Prostate gland (tissue), 2 donors: Measurements from ENCODE around the gene RETREG1. TPM values are rescaled to one million over a fixed set of nuclear protein-coding genes. Genes with fewer than 3 reads are reported as not detected.

Source experiments
- DNase-seq: peaks from one replicate; pipeline ENCODE4 v3.0.0-alpha.2; 2019; ENCODE audit warnings: low spot score
- H3K27ac ChIP-seq, 2 donors: fragments of 200-600 bp; sonication (generic); 2 replicates each; pipeline ENCODE4 v1.5.1; 2017 to 2019
- H3K27me3 ChIP-seq: fragments of 200-600 bp; sonication (generic); replicated peaks from 2 replicates; pipeline ENCODE4 v1.5.1; 2019; ENCODE audit not compliant: insufficient read depth
- H3K36me3 ChIP-seq, 2 donors: fragments of 200-600 bp; sonication (generic); 1 replicate in 1 of 2; 2 replicates in 1 of 2; pipeline versions ENCODE4 v1.5.1 to v1.8.1; 2017 to 2019
- H3K4me1 ChIP-seq: fragments of 200-600 bp; sonication (generic); replicated peaks from 2 replicates; pipeline ENCODE4 v1.5.1; 2019
- H3K4me3 ChIP-seq, 2 donors: fragments of 200-600 bp; sonication (generic); 2 replicates each; pipeline ENCODE4 v1.5.1; 2017 to 2019
- H3K9me3 ChIP-seq: fragments of 200-600 bp; sonication (generic); 2 replicates; pipeline ENCODE4 v1.5.1; 2017
- POLR2A ChIP-seq: fragments of 450-650 bp; IDR thresholded peaks from one replicate; pipeline ENCODE4 v1.6.1; 2016; ENCODE audit warnings: antibody characterized with exemption, mild to moderate bottlenecking
- POLR2AphosphoS5 ChIP-seq: sonication (generic); formaldehyde crosslinking; IDR thresholded peaks from one replicate; pipeline ENCODE4 v1.6.1; 2017; ENCODE audit warnings: antibody characterized with exemption
- WGBS: methylation state at CpG from one replicate; pipeline ENCODE4 v1.1.5; 2018; 5-methylcytosine and 5-hydroxymethylcytosine counted together
- intact Hi-C: fragments of 100-400 bp; cut with DNase I; formaldehyde crosslinking; loops from one replicate; pipeline ENCODE4 v1.14.2; 2022
- total RNA-seq, 2 donors: library from RNA; depleted of rRNA; stranded (reverse); fragments of >200 nt; gene quantifications; one replicate each; pipeline ENCODE4 v1.1.0, GENCODE V29; 2016
- TF ChIP-seq, protein P1 (sequence below), 4 experiments: fragments of 200-600 bp in 2 of 4; fragments of 450-650 bp in 2 of 4; sonication (generic) in 2 of 4; IDR thresholded peaks; 1 replicate in 3 of 4; 2 replicates in 1 of 4; pipeline ENCODE4 v1.5.1; 2016 to 2019; ENCODE audit warnings: antibody characterized with exemption in 4 of 4, mild to moderate bottlenecking in 2 of 4, moderate library complexity in 2 of 4

The RETREG1 gene
- total RNA-seq, 2 donors from 2014 or later: 13.5 to 18.4 TPM

DNA sequence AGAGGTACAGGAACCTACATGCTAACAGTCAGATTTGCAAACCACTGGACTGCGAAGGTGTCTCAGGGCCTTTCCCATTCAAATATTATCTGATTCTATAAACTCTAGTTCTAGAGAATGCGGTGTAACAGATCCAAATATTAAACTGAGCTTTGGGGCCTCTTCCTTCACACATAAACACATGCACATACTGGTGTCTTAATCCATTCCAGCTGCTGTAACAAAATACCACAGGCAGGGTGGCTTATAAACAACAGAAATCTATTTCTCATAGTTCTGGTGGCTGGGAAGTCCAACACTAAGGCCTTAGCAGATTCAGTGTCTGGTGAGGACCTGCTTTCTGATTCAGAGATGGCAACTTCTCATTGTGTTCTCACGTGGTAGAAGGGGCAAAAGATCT is 30.2 kb downstream of the RETREG1 start:
- DNase-seq: no peak
- Histone ChIP-seq H3K9me3 (no peaks in the 10 kb centered on the region), H3K4me3 (no peak overlapping the region), H3K36me3 (no peaks in the 10 kb centered on the region), H3K4me1 (no peaks in the 10 kb centered on the region), H3K27me3 (no peaks in the 10 kb centered on the region), H3K27ac (no peak overlapping the region)
- 65% methylated on average over 3 of the region's 3 CpGs for WGBS
- intact Hi-C loops: no loop called here
- no peak for TF ChIP-seq POLR2A
- no peak for TF ChIP-seq POLR2AphosphoS5
- TF ChIP-seq, protein P1, sequence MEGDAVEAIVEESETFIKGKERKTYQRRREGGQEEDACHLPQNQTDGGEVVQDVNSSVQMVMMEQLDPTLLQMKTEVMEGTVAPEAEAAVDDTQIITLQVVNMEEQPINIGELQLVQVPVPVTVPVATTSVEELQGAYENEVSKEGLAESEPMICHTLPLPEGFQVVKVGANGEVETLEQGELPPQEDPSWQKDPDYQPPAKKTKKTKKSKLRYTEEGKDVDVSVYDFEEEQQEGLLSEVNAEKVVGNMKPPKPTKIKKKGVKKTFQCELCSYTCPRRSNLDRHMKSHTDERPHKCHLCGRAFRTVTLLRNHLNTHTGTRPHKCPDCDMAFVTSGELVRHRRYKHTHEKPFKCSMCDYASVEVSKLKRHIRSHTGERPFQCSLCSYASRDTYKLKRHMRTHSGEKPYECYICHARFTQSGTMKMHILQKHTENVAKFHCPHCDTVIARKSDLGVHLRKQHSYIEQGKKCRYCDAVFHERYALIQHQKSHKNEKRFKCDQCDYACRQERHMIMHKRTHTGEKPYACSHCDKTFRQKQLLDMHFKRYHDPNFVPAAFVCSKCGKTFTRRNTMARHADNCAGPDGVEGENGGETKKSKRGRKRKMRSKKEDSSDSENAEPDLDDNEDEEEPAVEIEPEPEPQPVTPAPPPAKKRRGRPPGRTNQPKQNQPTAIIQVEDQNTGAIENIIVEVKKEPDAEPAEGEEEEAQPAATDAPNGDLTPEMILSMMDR (IDR thresholded peaks at IDR 0.05): no peak

DNA sequence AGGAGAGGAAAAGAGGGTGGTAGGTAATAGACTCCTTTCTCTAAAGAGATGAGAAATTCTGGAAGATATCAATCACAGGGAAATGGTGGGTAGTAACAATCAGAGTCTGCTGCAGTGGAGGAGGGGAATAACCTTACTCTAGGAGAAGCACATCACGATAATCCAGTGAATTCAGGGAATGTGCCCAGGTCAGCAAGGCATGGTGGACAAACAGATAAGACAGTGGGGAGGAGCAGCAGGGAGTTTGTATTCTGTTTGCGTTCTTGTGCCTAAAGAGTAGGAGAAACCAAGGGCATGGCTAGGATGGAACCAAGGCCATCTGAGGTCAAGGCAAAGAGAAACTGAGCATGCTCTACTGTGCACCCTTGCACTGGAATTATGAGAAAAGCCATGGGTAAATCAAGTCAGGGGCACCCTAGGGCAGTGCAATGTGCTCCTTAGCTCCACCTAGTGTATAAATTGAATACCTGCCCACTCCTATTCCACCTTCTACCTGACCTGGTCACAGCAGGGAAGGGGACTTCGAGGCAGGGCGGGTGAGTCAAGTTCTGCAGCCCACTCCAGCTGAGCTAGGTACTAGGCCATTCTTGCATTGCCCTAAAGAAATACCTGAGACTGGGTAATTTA is 31.6 kb downstream of the RETREG1 start:
- 92% methylated on average over 4 of the region's 4 CpGs for WGBS

DNA sequence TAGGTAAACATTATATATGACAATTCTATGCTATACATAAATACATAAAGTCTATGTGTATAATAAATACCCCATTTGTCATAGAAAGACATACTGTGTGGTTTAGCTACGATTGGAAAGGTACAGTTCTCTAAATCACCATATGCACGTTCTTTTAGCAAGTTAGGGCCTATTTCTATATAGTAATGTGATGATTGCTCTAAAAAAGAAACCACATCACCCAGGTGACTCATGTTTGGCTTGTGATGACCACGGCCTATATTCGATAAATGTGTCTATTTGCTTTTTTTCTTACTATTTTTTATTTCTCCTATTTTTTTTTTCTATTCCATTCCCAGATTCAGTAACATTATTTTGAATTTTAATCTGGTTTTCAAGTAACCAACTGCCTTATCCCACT is 34.7 kb downstream of the RETREG1 start:
- H3K27me3 ChIP-seq: no peaks in the 10 kb centered on the region
- WGBS: 86% methylated on average over 4 of the region's 4 CpGs
- no peak for DNase-seq
- no peaks in the 10 kb centered on the region for H3K4me1 ChIP-seq
- intact Hi-C loops: no loop called here
- TF ChIP-seq POLR2A: no peak
- TF ChIP-seq, protein P1 (IDR thresholded peaks at IDR 0.05): no peak
- no peak for TF ChIP-seq POLR2AphosphoS5
- H3K9me3 ChIP-seq: no peaks in the 10 kb centered on the region
- H3K36me3 ChIP-seq: no peaks in the 10 kb centered on the region
- no peak overlapping the region for H3K27ac ChIP-seq
- no peak overlapping the region for H3K4me3 ChIP-seq

More for the DNA sequence above, 31.6 kb downstream of the RETREG1 start:
- TF ChIP-seq, protein P1 (IDR thresholded peaks at IDR 0.05): peak in 1 of 4 experiments; percentile 15
- no peak for TF ChIP-seq POLR2A
- TF ChIP-seq POLR2AphosphoS5: no peak
- Histone ChIP-seq H3K4me3 (no peak overlapping the region), H3K27ac (no peak overlapping the region), H3K27me3 (no peaks in the 10 kb centered on the region), H3K36me3 (no peaks in the 10 kb centered on the region), H3K4me1 (no peaks in the 10 kb centered on the region), H3K9me3 (no peaks in the 10 kb centered on the region)
- no peak for DNase-seq
- intact Hi-C loops: no loop called here

DNA sequence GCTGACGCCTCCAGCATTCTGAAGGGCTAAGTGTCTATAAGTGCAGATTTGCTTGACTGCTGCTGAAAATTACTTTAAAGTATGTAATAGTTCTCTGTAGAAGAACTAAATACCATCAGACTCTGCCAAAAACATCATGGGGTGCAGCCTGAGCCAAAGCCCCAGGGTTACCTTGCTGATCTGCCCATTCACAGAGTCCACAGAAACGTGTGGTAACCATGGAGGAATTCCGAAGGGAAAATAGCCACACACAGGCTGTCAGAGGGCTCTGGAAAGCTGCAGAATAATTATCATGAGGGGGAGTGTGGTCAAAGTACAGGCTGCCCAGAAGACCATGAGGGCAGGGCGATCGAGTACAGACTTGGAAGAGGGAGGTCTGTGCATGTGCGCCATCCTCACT is 36.4 kb downstream of the RETREG1 start:
- TF ChIP-seq POLR2A (no peak), POLR2AphosphoS5 (no peak)
- TF ChIP-seq, protein P1 (IDR thresholded peaks at IDR 0.05): no peak
- intact Hi-C loops: no loop called here
- H3K9me3 ChIP-seq: no peaks in the 10 kb centered on the region
- H3K4me1 ChIP-seq: no peaks in the 10 kb centered on the region
- no peak for DNase-seq
- H3K36me3 ChIP-seq: no peaks in the 10 kb centered on the region
- no peak overlapping the region for H3K4me3 ChIP-seq
- H3K27me3 ChIP-seq: no peaks in the 10 kb centered on the region
- H3K27ac ChIP-seq: no peak overlapping the region
- WGBS: 72% methylated on average over 6 of the region's 6 CpGs

DNA sequence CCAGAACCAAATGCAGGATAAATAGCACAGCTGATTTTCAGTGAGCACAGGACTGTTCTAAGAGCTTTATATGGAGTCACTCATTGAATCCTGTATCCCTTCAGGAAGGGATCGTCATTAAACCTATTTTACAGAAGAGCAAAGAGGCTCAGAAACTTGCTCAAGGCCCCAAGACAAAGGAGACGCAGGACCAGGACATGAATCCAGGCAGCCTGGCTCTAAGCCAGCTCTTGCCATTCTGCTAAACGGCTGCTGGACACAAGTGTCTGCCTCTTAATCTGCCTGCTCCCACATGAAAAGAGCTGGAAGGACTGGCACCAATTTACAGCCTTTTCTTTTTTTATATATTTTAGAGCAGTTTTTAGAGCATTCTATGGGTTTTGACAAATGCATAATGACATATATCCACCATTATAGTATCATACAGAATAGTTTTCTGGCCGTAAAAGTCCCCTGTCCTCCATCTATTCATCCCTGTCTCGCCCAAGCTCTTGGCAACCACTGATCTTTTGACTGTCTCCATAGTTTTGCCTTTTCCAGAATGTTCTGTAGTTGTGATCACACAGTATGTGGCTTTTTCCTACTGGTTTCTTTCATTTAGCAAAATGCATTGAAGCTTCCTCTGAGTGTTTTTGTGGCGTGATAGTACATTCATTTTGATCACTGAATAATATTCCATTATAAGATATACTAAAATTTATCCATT is 37.5 kb downstream of the RETREG1 start:
- TF ChIP-seq POLR2AphosphoS5 (no peak), POLR2A (no peak)
- TF ChIP-seq, protein P1 (IDR thresholded peaks at IDR 0.05): no peak
- Histone ChIP-seq H3K27ac (no peak overlapping the region), H3K36me3 (no peaks in the 10 kb centered on the region), H3K4me3 (no peak overlapping the region), H3K4me1 (peaks cover 7% of the 10 kb centered on the region), H3K9me3 (no peaks in the 10 kb centered on the region), H3K27me3 (no peaks in the 10 kb centered on the region)
- intact Hi-C loops: no loop called here
- DNase-seq: peak; percentile 21
- WGBS: 72% methylated on average over 6 of the region's 6 CpGs
